PC-3 (cell line): Measurements from ENCODE around the gene FOXM1. TPM values are rescaled to one million over a fixed set of nuclear protein-coding genes. Genes with fewer than 3 reads are reported as not detected.

Experiments
- ATAC-seq: fragments of 200-7000 bp; cut with Tn5 transposase; 2 replicates; pipeline ENCODE4 v1.9.1; 2020; ENCODE audit warnings: mild to moderate bottlenecking, moderate library complexity
- BruUV-seq: library from RNA; stranded (reverse); fragments of 400-500 nt; replicated peaks from 2 replicates; lab custom pipeline; 2021; lab: Mats Ljungman, UMichigan
- CTCF ChIA-PET: fragments of 300-600 bp; sonication (Branson Sonifier 250); formaldehyde crosslinking; loops from one replicate; lab custom pipeline; 2022; ENCODE audit warnings: antibody characterized with exemption; lab: Charles Lee
- POLR2A ChIA-PET: fragments of 300-600 bp; sonication (Branson Sonifier 250); formaldehyde crosslinking; loops from one replicate; lab custom pipeline; 2022; ENCODE audit warnings: antibody characterized with exemption; ENCODE audit not compliant: unreplicated experiment; lab: Charles Lee
- DNase-seq: peaks from one replicate; pipeline ENCODE4 v3.0.0-alpha.2; 2015
- H2AFZ ChIP-seq: fragments of 300-600 bp; sonication (generic); 2 replicates; pipeline ENCODE4 v1.6.0; 2016; ENCODE audit warnings: antibody characterized with exemption, low read length
- H3F3A ChIP-seq: fragments of 300-600 bp; sonication (generic); one replicate; pipeline ENCODE4 v1.6.0; 2017; ENCODE audit warnings: antibody characterized with exemption, low read length, control low read depth, mild to moderate bottlenecking; ENCODE audit not compliant: unreplicated experiment
- H3K27ac ChIP-seq: fragments of 300-600 bp; sonication (generic); 2 replicates; pipeline ENCODE4 v1.5.1; 2016; ENCODE audit warnings: mild to moderate bottlenecking, low read length
- H3K27me3 ChIP-seq: fragments of 300-600 bp; sonication (generic); 2 replicates; pipeline ENCODE4 v1.6.1; 2016; ENCODE audit warnings: low read length, mixed read lengths
- H3K36me3 ChIP-seq: fragments of 300-600 bp; sonication (generic); 2 replicates; pipeline ENCODE4 v1.6.1; 2016; ENCODE audit warnings: low read depth, mixed run types, low read length, mixed read lengths
- H3K4me1 ChIP-seq: fragments of 300-600 bp; sonication (generic); 2 replicates; pipeline ENCODE4 v1.5.1; 2016; ENCODE audit warnings: low read length; ENCODE audit not compliant: insufficient read depth
- H3K4me2 ChIP-seq: fragments of 300-600 bp; sonication (generic); 2 replicates; pipeline ENCODE4 v1.6.0; 2016; ENCODE audit warnings: low read length
- H3K4me3 ChIP-seq: fragments of 300-600 bp; sonication (generic); 2 replicates; pipeline ENCODE4 v1.5.1; 2016; ENCODE audit warnings: mild to moderate bottlenecking, low read length, mixed read lengths
- H3K79me2 ChIP-seq: fragments of 300-600 bp; sonication (generic); 2 replicates; pipeline ENCODE4 v1.6.1; 2017; ENCODE audit warnings: low read length, mixed read lengths
- H3K9ac ChIP-seq: fragments of 300-600 bp; sonication (generic); 2 replicates; pipeline ENCODE4 v1.6.0; 2016; ENCODE audit warnings: mild to moderate bottlenecking, low read length
- H3K9me2 ChIP-seq: fragments of 300-600 bp; sonication (generic); replicated peaks from 2 replicates; pipeline ENCODE4 v1.6.1; 2016; ENCODE audit warnings: mixed run types, low read length, mixed read lengths
- H3K9me3 ChIP-seq: fragments of 300-600 bp; sonication (generic); 2 replicates; pipeline ENCODE4 v1.6.1; 2016; ENCODE audit warnings: low read length, mixed read lengths
- H4K20me1 ChIP-seq: fragments of 300-600 bp; sonication (generic); 2 replicates; pipeline ENCODE4 v1.6.1; 2016; ENCODE audit warnings: low read length, mixed read lengths
- CTCF ChIP-seq: fragments of 300-600 bp; sonication (generic); conservative IDR thresholded peaks from 2 replicates; pipeline ENCODE4 v1.5.1; 2017; ENCODE audit warnings: antibody characterized with exemption, low read depth, mild to moderate bottlenecking, low read length
- EZH2 ChIP-seq: fragments of 300-600 bp; sonication (generic); IDR thresholded peaks from one replicate; pipeline ENCODE4 v1.6.1; 2017; ENCODE audit warnings: antibody characterized with exemption, mild to moderate bottlenecking, low read length; ENCODE audit not compliant: unreplicated experiment
- EZH2phosphoT487 ChIP-seq: fragments of 300-600 bp; sonication (generic); IDR thresholded peaks from 2 replicates; pipeline ENCODE4 v1.6.1; 2018; ENCODE audit warnings: mild to moderate bottlenecking, antibody characterized with exemption, low read length, borderline replicate concordance
- intact Hi-C: fragments of 100-400 bp; cut with micrococcal nuclease; formaldehyde crosslinking; loops from 2 replicates; pipeline ENCODE4 v1.9.0; 2023
- total RNA-seq: library from RNA; depleted of rRNA; stranded (reverse); fragments of >200 nt; gene quantifications from 2 replicates; pipeline ENCODE4 v1.2.3, GENCODE V29; 2014

Gene FOXM1
- total RNA-seq, 1 experiment from 2014 or later = 71.4 TPM

- no peak for TF ChIP-seq CTCF
- TF ChIP-seq EZH2phosphoT487 = no peak
- TF ChIP-seq EZH2 = no peak
- no TSS peak for BruUV-seq
- Histone ChIP-seq H3K9me2 (no peaks in the 10 kb centered on the region), H3K36me3 (peaks cover 6% of the 10 kb centered on the region; the same call in 1 of the 2 replicates), H3K27me3 (no peaks in the 10 kb centered on the region), H3K9ac (no peak overlapping the region), H2AFZ (no peak overlapping the region), H3K27ac (no peak overlapping the region), H3K4me3 (no peak overlapping the region), H3K79me2 (0 out of 2 replicates have a peak, but pooled peaks cover 3% of the 10 kb centered on the region), H3K4me1 (no peaks in the 10 kb centered on the region), H3F3A (no peaks in the 10 kb centered on the region), H3K4me2 (no peak overlapping the region), H3K9me3 (no peaks in the 10 kb centered on the region), H4K20me1 (no peaks in the 10 kb centered on the region)
- DNase-seq (no peak), ATAC-seq (no peak)
- CTCF ChIA-PET = no interaction called here
- intact Hi-C loops = no loop called here
- POLR2A ChIA-PET = no interaction called here
Observed at GRCh38 chr12:2820432-2820831, 56.5 kb downstream of the FOXM1 start.

- Histone ChIP-seq H2AFZ (no peak overlapping the region), H3K9me3 (no peaks in the 10 kb centered on the region), H3K9me2 (no peaks in the 10 kb centered on the region), H3K27me3 (no peaks in the 10 kb centered on the region), H3K4me2 (no peak overlapping the region), H3K36me3 (no peaks in the 10 kb centered on the region; the same call in 1 of the 2 replicates), H3K4me3 (no peak overlapping the region), H3F3A (no peaks in the 10 kb centered on the region), H3K4me1 (no peaks in the 10 kb centered on the region), H3K9ac (no peak overlapping the region), H3K79me2 (0 out of 2 replicates have a peak, but pooled peaks cover 7% of the 10 kb centered on the region), H3K27ac (no peak overlapping the region), H4K20me1 (no peaks in the 10 kb centered on the region)
- intact Hi-C loops = no loop called here
- ChIA-PET CTCF (no interaction called here), POLR2A (no interaction called here)
- TF ChIP-seq EZH2phosphoT487 = no peak
- TF ChIP-seq EZH2 = no peak
- TF ChIP-seq CTCF = no peak
- no TSS peak for BruUV-seq
- no peak for ATAC-seq
- DNase-seq = no peak
Observed at GRCh38 chr12:2819810-2820209, 57.2 kb downstream of the FOXM1 start.
